Placental epithelial cell (primary cell): ENCODE data around the gene RAB29. TPM values are rescaled to one million over a fixed set of nuclear protein-coding genes. Genes with fewer than 3 reads are reported as not detected.

ENCODE experiments used
- small RNA-seq: library from RNA; depleted of rRNA; stranded (forward); fragments of <200 nt; gene quantifications from one replicate; pipeline ENCODE3, GENCODE V24; 2012
- total RNA-seq: library from RNA; depleted of rRNA; stranded (reverse); fragments of >200 nt; gene quantifications from 2 replicates; pipeline ENCODE4 v1.2.3, GENCODE V29; 2012

The RAB29 gene, protein sequence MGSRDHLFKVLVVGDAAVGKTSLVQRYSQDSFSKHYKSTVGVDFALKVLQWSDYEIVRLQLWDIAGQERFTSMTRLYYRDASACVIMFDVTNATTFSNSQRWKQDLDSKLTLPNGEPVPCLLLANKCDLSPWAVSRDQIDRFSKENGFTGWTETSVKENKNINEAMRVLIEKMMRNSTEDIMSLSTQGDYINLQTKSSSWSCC
- total RNA-seq: 4.0 and 6.7 TPM in 2 replicates

DNA sequence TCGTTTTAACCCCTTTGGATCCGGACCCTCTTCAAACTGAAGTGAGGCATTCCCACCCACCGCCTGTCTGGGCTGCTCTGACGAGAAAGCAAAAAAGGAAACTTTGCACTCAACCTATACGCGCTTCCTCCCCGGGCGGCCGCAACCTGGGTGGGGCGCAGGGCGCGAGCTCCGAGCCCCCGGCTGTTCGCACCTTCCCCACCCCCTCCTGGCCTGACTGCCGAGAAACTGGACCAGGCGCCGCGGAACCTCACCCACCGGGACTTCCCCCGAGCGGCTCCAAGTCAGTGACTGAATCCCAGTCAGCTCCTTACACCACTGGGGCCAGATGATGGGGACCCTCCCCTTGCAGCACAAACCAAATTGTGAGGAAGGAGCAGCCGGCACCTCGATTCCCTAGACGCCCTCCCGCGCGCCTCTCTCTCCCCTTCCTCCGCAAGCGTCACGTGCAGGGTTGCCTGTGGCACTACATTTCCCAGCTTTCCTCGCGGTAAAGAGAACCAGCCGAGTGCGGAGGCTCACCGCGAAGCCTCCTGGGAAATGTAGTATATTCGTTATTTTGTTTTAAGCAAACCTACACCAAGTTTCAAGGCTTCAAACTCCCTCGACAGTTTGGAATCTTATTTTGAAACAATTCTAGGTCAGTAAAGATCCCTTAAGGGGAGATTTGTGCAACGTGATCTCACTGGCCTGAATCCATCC is at the start of gene RAB29:
RAB29 (minus strand) TSS at position 468 of the 702 bp plus-strand sequence. CDS start 526 bp downstream, outside the sequence.

DNA sequence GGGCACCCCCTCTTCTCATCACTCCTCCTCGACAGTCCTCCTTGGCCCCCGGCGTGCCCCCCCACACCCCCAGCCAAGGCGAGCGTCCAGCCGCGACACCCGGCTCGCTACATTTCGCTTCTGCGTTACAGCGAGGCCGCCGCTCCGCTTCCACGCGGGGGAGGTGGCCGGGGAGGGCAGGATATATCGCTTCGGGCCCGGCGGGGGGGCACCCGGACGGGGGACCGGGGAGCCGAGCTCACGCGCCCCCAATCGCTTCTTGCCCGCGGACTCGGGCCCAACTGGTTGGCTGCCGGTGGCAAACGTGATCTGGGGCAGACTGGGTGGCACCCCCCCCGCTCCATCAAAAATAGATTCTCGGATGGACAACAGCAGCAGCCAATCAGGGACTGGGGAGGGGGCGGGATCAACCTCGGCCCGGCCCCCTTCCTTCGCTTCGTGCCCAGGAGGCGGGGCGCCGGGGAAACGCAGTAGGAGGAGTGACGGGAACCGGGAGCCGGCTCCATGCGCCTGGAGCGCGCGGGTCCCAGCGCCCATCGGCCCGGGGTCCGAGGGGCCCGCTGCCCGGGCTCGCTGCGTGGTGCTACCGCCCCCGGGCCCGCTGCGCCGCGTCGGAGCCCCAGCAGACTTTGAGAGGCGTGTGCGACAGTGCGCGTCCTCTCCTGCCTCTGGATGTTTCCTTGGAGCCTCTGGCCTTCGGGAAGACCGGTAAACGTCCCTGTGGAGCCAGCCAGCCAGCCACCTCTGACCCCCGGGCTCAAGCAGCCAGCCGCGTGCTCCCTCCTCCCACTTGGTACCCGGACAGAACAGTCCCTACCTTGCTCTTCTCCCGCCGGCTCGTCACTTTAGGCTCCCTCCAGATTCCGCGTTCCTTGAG is 37.8 kb upstream of the RAB29 start, which contains the start of gene SLC41A1:
SLC41A1 (minus strand) TSS at position 321 of the 877 bp plus-strand sequence. CDS start 2,757 bp downstream, outside the sequence.

DNA sequence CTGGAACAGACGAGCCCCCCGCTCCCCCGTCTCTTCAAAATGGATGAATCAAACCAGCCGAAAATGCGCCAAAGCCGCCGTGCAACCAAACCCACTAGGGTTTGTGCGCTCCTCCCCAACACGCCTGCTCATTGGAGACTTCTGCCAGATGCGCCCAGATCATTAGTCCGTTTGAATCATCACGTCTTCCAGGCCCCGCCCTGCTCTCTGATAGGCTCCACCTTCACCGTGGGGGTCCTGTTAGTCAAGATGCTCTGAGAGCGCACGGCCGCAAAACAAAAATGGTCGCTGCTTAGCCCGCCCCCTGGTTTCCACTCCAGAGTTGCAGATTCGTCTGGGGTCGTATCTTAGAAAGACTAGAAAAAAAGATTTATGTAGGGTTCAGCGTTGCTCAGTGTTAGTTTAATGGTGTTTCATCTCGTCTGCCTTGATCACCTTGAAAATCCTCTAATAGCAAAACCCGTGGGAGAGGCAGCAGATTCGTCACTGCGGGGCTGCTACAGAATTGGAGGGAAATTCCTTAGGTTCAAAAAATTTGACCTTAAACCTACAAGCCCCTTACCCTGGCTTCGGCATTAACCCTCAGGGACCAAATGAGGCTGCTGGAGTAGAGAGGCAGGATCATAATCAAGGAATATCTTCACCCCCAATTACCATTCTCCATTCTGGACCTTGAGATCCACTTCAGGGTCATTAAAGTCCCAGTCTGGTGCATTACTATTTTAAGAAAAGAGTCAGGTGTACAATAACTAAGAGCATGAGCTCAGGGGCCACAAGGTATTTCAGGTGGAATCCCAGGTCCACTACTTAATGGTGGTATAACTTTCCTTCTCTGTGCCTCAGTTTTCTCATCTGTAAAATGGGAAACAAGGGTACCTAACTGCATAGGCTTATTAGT is 24.9 kb downstream of the RAB29 start, which contains the start of gene NUCKS1:
NUCKS1 (minus strand) TSS at position 45 of the 898 bp plus-strand sequence. CDS start 209 bp downstream, outside the sequence.

Small RNAs within 50 kb of the gene (small RNA-seq; reads per million reads assigned to genes)
- not detected for gene RF00139

Other genes starting within 250 kb of the RAB29 start
- gene ELK4, start 143.5 kb downstream of the RAB29 start, total RNA-seq: 7.9 and 11.8 TPM in 2 replicates
- 0.65 TPM in 1 of 2 replicates, not detected in the other for gene SLC45A3, start 95.0 kb downstream of the RAB29 start, total RNA-seq
- 66.3 and 139 TPM in 2 replicates for gene NUCKS1, start 25.3 kb downstream of the RAB29 start, total RNA-seq
- 9.4 and 15.5 TPM in 2 replicates for gene SLC41A1, start 37.7 kb upstream of the RAB29 start, total RNA-seq
- gene PM20D1, start 74.7 kb upstream of the RAB29 start, total RNA-seq: not detected in 2 replicates
- gene SLC26A9, start 168.0 kb upstream of the RAB29 start, total RNA-seq: not detected in 2 replicates
- 1.6 and 2.1 TPM in 2 replicates for gene RAB7B, start 227.9 kb upstream of the RAB29 start, total RNA-seq
- not detected in 2 replicates for gene CTSE, start 248.4 kb upstream of the RAB29 start, total RNA-seq